HCT116 (cell line): Measurements from ENCODE around the gene TMEM82. TPM values are rescaled to one million over a fixed set of nuclear protein-coding genes. Genes with fewer than 3 reads are reported as not detected.

Experiments
- ATAC-seq: fragments of 200-7000 bp; cut with Tn5 transposase; 2 replicates; pipeline ENCODE4 v1.9.1; 2020; ENCODE audit warnings: mild to moderate bottlenecking, moderate library complexity
- BruUV-seq: library from RNA; stranded (reverse); fragments of 400-500 nt; replicated peaks from 2 replicates; lab custom pipeline; 2021; lab: Mats Ljungman, UMichigan
- CTCF ChIA-PET: fragments of 300-600 bp; sonication (Branson Sonifier 250); formaldehyde crosslinking; loops from one replicate; lab custom pipeline; 2021; ENCODE audit warnings: antibody characterized with exemption; lab: Charles Lee
- POLR2A ChIA-PET: fragments of 300-600, 350-600 bp; sonication (Branson Sonifier 250); formaldehyde crosslinking; loops from one replicate; lab custom pipeline; 2021; ENCODE audit warnings: antibody characterized with exemption; lab: Charles Lee
- RAD21 ChIA-PET, 2 experiments: fragments of 300-600 bp; sonication (Branson Sonifier 250); formaldehyde crosslinking; loops; one replicate each; lab custom pipeline; 2023; ENCODE audit warnings: low total read pairs in 2 of 2; ENCODE audit not compliant: uncharacterized antibody in 2 of 2, unreplicated experiment in 2 of 2, low non-redundant PET in 1 of 2; lab: Charles Lee
- DNase-seq: peaks from one replicate; pipeline ENCODE4 v3.0.0-alpha.2; 2010; ENCODE audit warnings: low read depth, low spot score
- H2AFZ ChIP-seq: fragments of 200-600 bp; shearing (Covaris generic), sonication (generic); 2 replicates; pipeline ENCODE4 v1.6.1; 2017; ENCODE audit warnings: low read depth, mixed run types, mixed read lengths, antibody characterized with exemption, low read length; ENCODE audit not compliant: poor library complexity, severe bottlenecking
- H3K27ac ChIP-seq: 2 replicates; pipeline ENCODE4 v1.5.1; 2012; ENCODE audit warnings: low read depth, low read length
- H3K27me3 ChIP-seq: fragments of 200-600 bp; sonication (generic); 2 replicates; pipeline ENCODE4 v1.6.1; 2016; ENCODE audit warnings: mixed run types, low read length, mixed read lengths; ENCODE audit not compliant: insufficient read depth
- H3K36me3 ChIP-seq, 2 experiments: fragments of 200-500 bp in 1 of 2; fragments of 200-600 bp in 1 of 2; sonication (Bioruptor generic) in 1 of 2; sonication (generic) in 1 of 2; 2 replicates each; pipeline versions ENCODE4 v1.5.1 to v1.6.1; 2014 to 2016; ENCODE audit warnings: low read length in 2 of 2, inconsistent platforms in 1 of 2, mixed read lengths in 1 of 2, mixed run types in 1 of 2; ENCODE audit not compliant: insufficient read depth in 2 of 2, control insufficient read depth in 1 of 2
- H3K4me1 ChIP-seq, 2 experiments: fragments of 200-600 bp in 1 of 2; sonication (generic) in 1 of 2; 2 replicates each; pipeline versions ENCODE4 v1.5.1 to v1.6.1; 2012 to 2017; ENCODE audit warnings: low read length in 2 of 2, inconsistent platforms in 1 of 2, mild to moderate bottlenecking in 1 of 2, mixed read lengths in 1 of 2, mixed run types in 1 of 2, moderate library complexity in 1 of 2; ENCODE audit not compliant: insufficient read depth in 2 of 2, control insufficient read depth in 1 of 2
- H3K4me2 ChIP-seq: fragments of 200-600 bp; sonication (generic); 2 replicates; pipeline ENCODE4 v1.6.1; 2017; ENCODE audit warnings: mixed run types, low read length, mixed read lengths
- H3K4me3 ChIP-seq, 2 experiments: fragments of 200-600 bp in 1 of 2; sonication (generic) in 1 of 2; replicated peaks in 1 of 2; 2 replicates each; pipeline ENCODE4 v1.5.1; 2011 to 2016; ENCODE audit warnings: low read length in 2 of 2, control low read depth in 1 of 2, low read depth in 1 of 2, mild to moderate bottlenecking in 1 of 2, mixed read lengths in 1 of 2, mixed run types in 1 of 2
- H3K79me2 ChIP-seq: fragments of 200-600 bp; sonication (generic); 2 replicates; pipeline ENCODE4 v1.6.1; 2017; ENCODE audit warnings: mild to moderate bottlenecking, mixed run types, low read length, moderate library complexity, mixed read lengths; ENCODE audit not compliant: insufficient read depth
- H3K9ac ChIP-seq: fragments of 200-600 bp; sonication (generic); 2 replicates; pipeline ENCODE4 v1.6.1; 2016; ENCODE audit warnings: low read length, mixed read lengths
- H3K9me2 ChIP-seq: fragments of 200-600 bp; sonication (generic), shearing (Covaris generic); 2 replicates; pipeline ENCODE4 v1.6.1; 2017; ENCODE audit warnings: mixed run types, mild to moderate bottlenecking, moderate library complexity; ENCODE audit not compliant: insufficient read depth
- H3K9me3 ChIP-seq, 2 experiments: fragments of 200-500 bp in 1 of 2; fragments of 200-600 bp in 1 of 2; sonication (Bioruptor generic) in 1 of 2; sonication (generic) in 1 of 2; 2 replicates each; pipeline ENCODE4 v1.6.1; 2014 to 2017; ENCODE audit warnings: low read length in 2 of 2, mixed read lengths in 2 of 2, inconsistent platforms in 1 of 2, low read depth in 1 of 2, mild to moderate bottlenecking in 1 of 2, mixed run types in 1 of 2, moderate library complexity in 1 of 2; ENCODE audit not compliant: control insufficient read depth in 1 of 2, insufficient read depth in 1 of 2
- H4K20me1 ChIP-seq: fragments of 200-600 bp; sonication (generic), shearing (Covaris generic); 2 replicates; pipeline ENCODE4 v1.6.1; 2017; ENCODE audit warnings: mixed run types, mild to moderate bottlenecking, moderate library complexity; ENCODE audit not compliant: insufficient read depth
- ATF3 ChIP-seq: IDR thresholded peaks from 2 replicates; pipeline ENCODE4 v1.6.1; 2012
- CBX3 ChIP-seq: IDR thresholded peaks from 2 replicates; pipeline ENCODE4 v1.6.1; 2012; ENCODE audit warnings: low read depth
- CTCF ChIP-seq, 3 experiments: fragments of 200-600 bp in 1 of 3; sonication (generic) in 1 of 3; IDR thresholded peaks in 2 of 3; conservative IDR thresholded peaks in 1 of 3; 2 replicates each; pipeline ENCODE4 v1.5.1; 2012 to 2017; ENCODE audit warnings: low read depth in 2 of 3, low read length in 2 of 3, antibody characterized with exemption in 1 of 3, borderline replicate concordance in 1 of 3, control low read depth in 1 of 3, mild to moderate bottlenecking in 1 of 3, mixed read lengths in 1 of 3, mixed run types in 1 of 3, moderate library complexity in 1 of 3; ENCODE audit not compliant: insufficient read depth in 1 of 3
- EGR1 ChIP-seq: IDR thresholded peaks from 2 replicates; pipeline ENCODE4 v1.6.1; 2012; ENCODE audit warnings: low read depth
- EZH2 ChIP-seq: fragments of 200-600 bp; sonication (generic); IDR thresholded peaks from 2 replicates; pipeline ENCODE4 v1.6.1; 2017; ENCODE audit warnings: antibody characterized with exemption, mixed run types
- FOSL1 ChIP-seq: IDR thresholded peaks from 2 replicates; pipeline ENCODE4 v1.6.1; 2012; ENCODE audit warnings: low read depth
- JUND ChIP-seq: IDR thresholded peaks from 2 replicates; pipeline ENCODE4 v1.6.1; 2012
- POLR2A ChIP-seq: IDR thresholded peaks from 2 replicates; pipeline ENCODE4 v1.7.0; 2011; ENCODE audit warnings: borderline replicate concordance; ENCODE audit not compliant: insufficient read depth, insufficient read length; ENCODE audit errors: extremely low read depth
- POLR2AphosphoS5 ChIP-seq: IDR thresholded peaks from 2 replicates; pipeline ENCODE4 v1.6.1; 2011; ENCODE audit warnings: mild to moderate bottlenecking, low read depth, low read length, moderate library complexity
- RAD21 ChIP-seq: IDR thresholded peaks from 2 replicates; pipeline ENCODE4 v1.6.1; 2012; ENCODE audit warnings: low read depth, mild to moderate bottlenecking
- SIN3A ChIP-seq: IDR thresholded peaks from 2 replicates; pipeline ENCODE4 v1.6.1; 2012; ENCODE audit warnings: low read depth
- intact Hi-C: fragments of 100-400 bp; cut with micrococcal nuclease; formaldehyde crosslinking; loops from 2 replicates; pipeline ENCODE4 v1.10.0; 2022
- total RNA-seq: library from RNA; stranded (reverse); gene quantifications from one replicate; pipeline ENCODE4 v1.2.1, GENCODE V29; 2021; ENCODE audit not compliant: unreplicated experiment
- TF ChIP-seq, protein P1 (sequence below): IDR thresholded peaks from 2 replicates; pipeline ENCODE4 v1.6.1; 2012; ENCODE audit warnings: low read depth
- TF ChIP-seq, protein P2 (sequence below): IDR thresholded peaks from 2 replicates; pipeline ENCODE4 v1.6.1; 2011; ENCODE audit warnings: mild to moderate bottlenecking, low read length, moderate library complexity; ENCODE audit not compliant: insufficient replicate concordance; ENCODE audit errors: extremely low read depth

The TMEM82 gene
- total RNA-seq, 1 experiment from 2014 or later, result not detected

GRCh38 chr1:15708486-15709137 lies 33.7 kb upstream of the TMEM82 start:
- no peak overlapping the region for H3K4me3 ChIP-seq
- POLR2A ChIA-PET, result no interaction called here
- TF ChIP-seq ATF3 (no peak), CBX3 (no peak)
- TF ChIP-seq, all 23 proteins: peak for 0
- no TSS peak for BruUV-seq
- H3K9me2 ChIP-seq, result no peaks in the 10 kb centered on the region
- CTCF ChIA-PET, result no interaction called here
- no peaks in the 10 kb centered on the region for H4K20me1 ChIP-seq
- no peaks in the 10 kb centered on the region for H3K36me3 ChIP-seq
- no peak overlapping the region for H3K9ac ChIP-seq
- DNase-seq (no peak), ATAC-seq (no peak)
- no peak overlapping the region for H3K4me2 ChIP-seq
- H3K27me3 ChIP-seq, result no peaks in the 10 kb centered on the region
- H3K27ac ChIP-seq, result no peak overlapping the region
- peaks cover 11% of the 10 kb centered on the region; the same call in 1 of the 2 replicates for H3K79me2 ChIP-seq
- intact Hi-C loops, result no loop called here
- no peak overlapping the region for H2AFZ ChIP-seq
- H3K4me1 ChIP-seq, result no peaks in the 10 kb centered on the region
- no peaks in the 10 kb centered on the region for H3K9me3 ChIP-seq
- RAD21 ChIA-PET, result no interaction called here

DNA sequence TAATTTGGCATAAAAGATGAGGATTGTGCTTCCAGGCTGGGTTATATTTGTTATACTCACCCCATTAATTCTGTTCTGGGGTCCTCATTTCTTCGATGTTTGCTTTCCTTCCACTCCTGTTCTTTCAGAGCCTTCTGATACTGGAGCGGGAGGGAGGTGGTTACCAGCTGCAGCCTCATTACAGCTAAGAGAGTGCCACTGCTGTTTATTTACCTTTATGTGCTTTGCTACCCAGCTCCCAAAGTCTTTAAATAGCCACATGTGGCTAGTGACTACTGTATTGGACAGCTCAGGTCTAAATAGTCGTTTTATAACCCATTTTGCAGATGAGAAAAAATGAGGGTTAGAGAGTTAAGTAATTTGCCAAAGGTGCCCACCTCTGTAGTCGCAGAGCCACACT lies 33.1 kb upstream of the TMEM82 start:
- intact Hi-C loops, result no loop called here
- TF ChIP-seq CTCF (IDR thresholded peaks at IDR 0.05 in 2 of 3, conservative IDR thresholded peaks at IDR 0.05 in 1 of 3; ENCODE audit: borderline replicate concordance in 1 of 3, insufficient read depth in 1 of 3, low read depth in 2 of 3, low read length in 2 of 3) (no peak), JUND (no peak), FOSL1 (no peak), SIN3A (no peak), POLR2AphosphoS5 (no peak), EZH2 (no peak), RAD21 (no peak), EGR1 (no peak), POLR2A (no peak)
- TF ChIP-seq, protein P1, sequence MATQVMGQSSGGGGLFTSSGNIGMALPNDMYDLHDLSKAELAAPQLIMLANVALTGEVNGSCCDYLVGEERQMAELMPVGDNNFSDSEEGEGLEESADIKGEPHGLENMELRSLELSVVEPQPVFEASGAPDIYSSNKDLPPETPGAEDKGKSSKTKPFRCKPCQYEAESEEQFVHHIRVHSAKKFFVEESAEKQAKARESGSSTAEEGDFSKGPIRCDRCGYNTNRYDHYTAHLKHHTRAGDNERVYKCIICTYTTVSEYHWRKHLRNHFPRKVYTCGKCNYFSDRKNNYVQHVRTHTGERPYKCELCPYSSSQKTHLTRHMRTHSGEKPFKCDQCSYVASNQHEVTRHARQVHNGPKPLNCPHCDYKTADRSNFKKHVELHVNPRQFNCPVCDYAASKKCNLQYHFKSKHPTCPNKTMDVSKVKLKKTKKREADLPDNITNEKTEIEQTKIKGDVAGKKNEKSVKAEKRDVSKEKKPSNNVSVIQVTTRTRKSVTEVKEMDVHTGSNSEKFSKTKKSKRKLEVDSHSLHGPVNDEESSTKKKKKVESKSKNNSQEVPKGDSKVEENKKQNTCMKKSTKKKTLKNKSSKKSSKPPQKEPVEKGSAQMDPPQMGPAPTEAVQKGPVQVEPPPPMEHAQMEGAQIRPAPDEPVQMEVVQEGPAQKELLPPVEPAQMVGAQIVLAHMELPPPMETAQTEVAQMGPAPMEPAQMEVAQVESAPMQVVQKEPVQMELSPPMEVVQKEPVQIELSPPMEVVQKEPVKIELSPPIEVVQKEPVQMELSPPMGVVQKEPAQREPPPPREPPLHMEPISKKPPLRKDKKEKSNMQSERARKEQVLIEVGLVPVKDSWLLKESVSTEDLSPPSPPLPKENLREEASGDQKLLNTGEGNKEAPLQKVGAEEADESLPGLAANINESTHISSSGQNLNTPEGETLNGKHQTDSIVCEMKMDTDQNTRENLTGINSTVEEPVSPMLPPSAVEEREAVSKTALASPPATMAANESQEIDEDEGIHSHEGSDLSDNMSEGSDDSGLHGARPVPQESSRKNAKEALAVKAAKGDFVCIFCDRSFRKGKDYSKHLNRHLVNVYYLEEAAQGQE, result no peak
- TF ChIP-seq, protein P2, sequence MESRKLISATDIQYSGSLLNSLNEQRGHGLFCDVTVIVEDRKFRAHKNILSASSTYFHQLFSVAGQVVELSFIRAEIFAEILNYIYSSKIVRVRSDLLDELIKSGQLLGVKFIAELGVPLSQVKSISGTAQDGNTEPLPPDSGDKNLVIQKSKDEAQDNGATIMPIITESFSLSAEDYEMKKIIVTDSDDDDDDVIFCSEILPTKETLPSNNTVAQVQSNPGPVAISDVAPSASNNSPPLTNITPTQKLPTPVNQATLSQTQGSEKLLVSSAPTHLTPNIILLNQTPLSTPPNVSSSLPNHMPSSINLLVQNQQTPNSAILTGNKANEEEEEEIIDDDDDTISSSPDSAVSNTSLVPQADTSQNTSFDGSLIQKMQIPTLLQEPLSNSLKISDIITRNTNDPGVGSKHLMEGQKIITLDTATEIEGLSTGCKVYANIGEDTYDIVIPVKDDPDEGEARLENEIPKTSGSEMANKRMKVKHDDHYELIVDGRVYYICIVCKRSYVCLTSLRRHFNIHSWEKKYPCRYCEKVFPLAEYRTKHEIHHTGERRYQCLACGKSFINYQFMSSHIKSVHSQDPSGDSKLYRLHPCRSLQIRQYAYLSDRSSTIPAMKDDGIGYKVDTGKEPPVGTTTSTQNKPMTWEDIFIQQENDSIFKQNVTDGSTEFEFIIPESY, result no peak

More for the DNA sequence above, 33.1 kb upstream of the TMEM82 start:
- Histone ChIP-seq H3K79me2 (peaks cover 10% of the 10 kb centered on the region; the same call in 1 of the 2 replicates), H3K27me3 (no peaks in the 10 kb centered on the region), H3K9me2 (no peaks in the 10 kb centered on the region), H4K20me1 (no peaks in the 10 kb centered on the region), H3K4me2 (no peak overlapping the region), H3K4me1 (no peaks in the 10 kb centered on the region), H3K27ac (no peak overlapping the region), H3K9me3 (no peaks in the 10 kb centered on the region), H3K4me3 (no peak overlapping the region), H2AFZ (no peak overlapping the region), H3K36me3 (no peaks in the 10 kb centered on the region), H3K9ac (no peak overlapping the region)
- ChIA-PET RAD21 (no interaction called here), CTCF (no interaction called here), POLR2A (no interaction called here)
- DNase-seq (no peak), ATAC-seq (no peak)
- no TSS peak for BruUV-seq
